CD4-positive, alpha-beta T cell treated with Interferon alpha-2 for 1 hour (primary cell): ENCODE measurements around the gene LAIR2.
A peak's percentile ranks its signal among the peaks of the same experiment; 100 is the strongest.

Experiments used
- DNase-seq, 2 donors: peaks; one replicate each; pipeline ENCODE4 v3.0.0-alpha.2; 2020 to 2022

The LAIR2 gene

DNA sequence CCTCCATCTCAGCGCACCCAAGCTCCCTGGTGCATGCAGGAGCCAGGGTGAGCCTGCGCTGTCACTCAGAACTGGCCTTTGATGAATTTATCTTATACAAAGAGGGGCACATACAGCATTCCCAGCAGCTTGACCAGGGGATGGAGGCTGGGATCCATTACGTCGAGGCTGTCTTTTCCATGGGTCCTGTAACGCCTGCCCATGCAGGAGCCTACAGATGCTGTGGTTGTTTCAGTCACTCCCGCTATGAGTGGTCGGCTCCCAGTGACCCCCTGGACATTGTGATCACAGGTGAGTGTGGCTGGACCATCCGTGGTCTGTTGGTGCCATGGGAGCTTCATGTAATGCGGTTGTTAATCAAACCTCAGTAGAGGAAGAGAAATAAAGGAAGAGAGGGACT lies 33.0 kb downstream of the LAIR2 start:
- DNase-seq, result no peak

GRCh38 chr19:54536956-54537355 lies 34.3 kb downstream of the LAIR2 start:
- DNase-seq, result no peak

DNA sequence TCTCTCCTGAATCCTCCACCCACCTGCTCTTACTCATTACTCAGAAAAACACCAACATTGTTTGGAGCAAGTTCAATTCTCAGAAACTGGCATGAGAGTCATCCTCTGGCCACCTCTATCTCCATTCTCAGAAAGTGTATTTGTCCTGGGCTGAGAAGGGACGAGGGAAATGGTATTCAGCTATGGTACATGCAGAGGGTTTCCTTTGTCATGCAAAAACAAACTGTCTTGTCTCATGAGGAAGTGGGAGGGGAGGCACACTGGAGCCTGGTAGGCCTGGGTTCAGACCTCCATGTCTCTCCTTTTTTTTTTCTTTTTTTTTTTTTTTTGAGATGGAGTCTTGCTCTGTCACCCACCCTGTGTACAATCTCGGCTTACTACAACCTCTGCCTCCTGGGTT lies 39.1 kb downstream of the LAIR2 start:
- DNase-seq, result no peak

- no peak for DNase-seq
Observed at GRCh38 chr19:54548806-54549205, 46.2 kb downstream of the LAIR2 start.

DNA sequence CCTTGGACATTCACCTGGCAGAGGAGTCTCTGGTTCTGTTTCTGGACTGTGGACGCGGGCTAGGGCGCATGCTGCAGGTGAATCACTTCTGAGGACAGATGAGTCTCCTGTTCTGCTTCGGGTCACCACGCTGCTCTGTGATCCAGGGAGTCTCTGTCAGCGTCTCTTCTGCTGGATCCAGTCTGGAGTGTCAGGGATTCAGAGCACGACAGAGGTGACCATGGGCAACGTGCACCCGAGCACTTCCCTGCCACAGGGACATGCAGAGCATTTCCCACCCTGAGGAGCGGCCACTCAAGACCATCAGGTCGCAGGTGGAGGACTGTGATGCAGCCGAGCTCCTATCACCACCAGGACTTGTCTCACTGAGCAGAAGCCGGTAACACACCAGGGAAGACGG lies 46.6 kb downstream of the LAIR2 start:
- no peak for DNase-seq

GRCh38 chr19:54551293-54551692 lies 48.7 kb downstream of the LAIR2 start:
- DNase-seq, result peak; percentile 46 to 68

GRCh38 chr19:54551950-54552912 lies 49.6 kb downstream of the LAIR2 start:
- no peak for DNase-seq

DNA sequence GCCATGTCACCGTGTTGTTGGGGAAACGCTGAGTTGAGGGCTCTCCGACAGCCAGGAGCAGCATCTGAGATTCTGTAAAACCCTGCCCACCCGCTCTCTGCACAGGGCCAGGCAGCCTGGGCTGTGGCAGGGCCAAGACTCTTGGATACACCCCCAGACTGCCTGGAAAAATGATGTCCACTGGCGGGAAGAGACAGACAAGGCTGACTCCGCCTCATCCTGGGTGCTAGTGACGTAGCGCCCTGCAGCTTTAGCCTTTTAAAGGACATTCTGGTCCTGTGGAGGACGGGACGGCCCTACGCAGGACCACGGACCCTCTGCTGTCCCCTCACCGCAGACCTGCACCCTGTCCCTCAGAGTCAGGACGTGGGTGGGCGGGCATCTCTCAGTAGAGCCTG lies 50.3 kb downstream of the LAIR2 start:
- DNase-seq, result no peak

DNA sequence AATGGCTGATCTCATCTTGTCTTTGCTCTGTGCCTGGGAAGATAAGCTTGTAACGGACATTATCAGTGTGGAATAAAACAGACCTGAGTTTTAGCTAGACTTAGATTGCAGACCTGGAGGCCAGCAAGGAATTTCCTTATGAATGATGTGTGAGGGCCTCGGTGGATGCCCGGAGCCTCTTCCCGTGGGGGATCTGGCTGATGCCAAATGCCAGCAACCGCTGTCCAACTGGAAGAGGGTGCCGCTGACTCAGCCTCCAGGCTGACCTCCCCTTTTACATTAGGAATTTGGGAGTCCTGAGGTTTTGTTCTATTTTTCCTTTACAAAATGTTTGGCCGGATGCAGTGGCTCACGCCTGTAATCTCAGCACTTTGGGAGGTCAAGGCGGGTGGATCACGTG lies 51.4 kb downstream of the LAIR2 start:
- no peak for DNase-seq

DNA sequence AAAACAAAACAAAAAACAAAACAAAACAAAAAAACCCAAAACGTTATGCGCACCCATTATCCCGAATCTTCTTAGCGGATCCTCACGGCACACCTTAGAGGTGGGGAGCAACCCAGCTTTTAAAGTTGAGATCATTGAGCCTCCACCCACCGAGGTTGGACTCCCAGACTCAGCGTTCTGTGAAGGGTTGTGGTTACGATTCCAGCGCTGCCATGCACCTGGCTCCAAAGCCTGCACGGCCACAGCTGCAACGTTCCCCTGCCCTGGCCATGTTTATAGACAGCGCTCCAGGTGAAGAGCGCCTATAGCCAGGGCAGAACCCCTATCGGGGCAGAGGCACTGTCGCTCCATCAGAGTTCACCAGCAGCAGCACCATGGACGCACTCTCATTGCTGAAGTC lies 52.3 kb downstream of the LAIR2 start:
- no peak for DNase-seq

DNA sequence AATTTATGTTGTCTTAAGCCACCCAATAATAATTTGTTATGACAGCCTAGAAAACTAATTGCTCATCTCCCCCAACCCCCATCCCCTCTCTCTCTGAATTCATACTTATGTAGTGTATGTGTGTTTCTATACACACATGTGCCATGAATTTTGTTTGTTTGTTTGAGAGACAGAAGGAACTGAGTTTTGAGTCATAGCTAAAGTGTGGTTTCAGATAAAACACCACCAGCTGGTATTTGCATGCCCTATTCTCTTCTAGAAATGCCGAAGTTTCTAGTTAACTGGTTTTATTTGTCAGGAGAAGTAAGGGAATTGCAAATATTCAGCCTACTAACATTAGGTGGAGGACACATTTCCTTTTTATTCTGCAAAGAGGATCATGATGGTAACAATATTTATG lies 53.6 kb downstream of the LAIR2 start:
- DNase-seq, result no peak

DNA sequence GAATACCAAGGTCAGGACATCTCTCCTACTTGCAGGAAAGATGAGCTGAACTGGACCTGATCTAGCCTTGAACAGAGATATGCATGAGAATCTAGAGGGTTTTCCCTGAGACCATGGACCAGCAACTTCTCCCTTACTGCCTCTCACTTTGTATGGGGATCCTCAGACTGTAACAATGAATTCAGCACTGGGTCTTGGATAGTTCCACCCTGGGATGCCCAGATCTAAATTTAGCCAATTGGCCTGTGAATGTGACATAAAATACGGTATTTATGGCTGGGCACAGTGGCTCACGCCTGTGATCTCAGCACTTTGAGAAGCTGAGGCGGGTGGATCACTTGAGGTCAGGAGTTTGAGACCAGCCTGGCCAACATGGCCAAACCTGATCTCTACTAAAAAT lies 55.7 kb downstream of the LAIR2 start:
- no peak for DNase-seq
